Hematopoietic multipotent progenitor cell treated with erythropoietin and hydrocortisone succinate and interleukin-3 and kit ligand, for 6 days (in vitro differentiated cells): ENCODE measurements around the gene SMYD1.
A peak's percentile ranks its signal among the peaks of the same experiment; 100 is the strongest.

ENCODE experiments used
- DNase-seq: peaks from one replicate; pipeline ENCODE4 v3.0.0-alpha.2; 2015

The SMYD1 gene

DNA sequence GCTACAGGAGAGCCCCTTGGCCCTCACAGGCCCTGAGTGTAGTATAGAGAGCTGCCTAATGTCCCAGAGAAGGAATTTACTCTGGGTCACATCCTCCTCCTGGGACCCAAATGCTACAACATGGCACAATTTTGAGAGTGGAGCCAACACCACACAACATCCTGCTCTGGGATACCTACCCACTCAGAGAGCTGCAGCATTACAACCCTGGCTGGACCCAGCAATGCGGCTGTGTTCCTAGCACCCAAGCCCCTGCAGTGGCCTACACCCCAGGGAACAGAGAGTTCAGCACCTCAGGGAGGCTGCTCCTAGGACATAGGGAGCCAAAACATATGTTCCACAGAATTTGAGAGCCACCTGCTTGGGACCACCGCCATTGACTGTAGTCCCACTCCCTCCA lies 79.5 kb downstream of the SMYD1 start:
- no peak for DNase-seq

- DNase-seq = no peak
These were observed 81.4 kb downstream of the SMYD1 start for GRCh38 chr2:88148929-88149438.

DNA sequence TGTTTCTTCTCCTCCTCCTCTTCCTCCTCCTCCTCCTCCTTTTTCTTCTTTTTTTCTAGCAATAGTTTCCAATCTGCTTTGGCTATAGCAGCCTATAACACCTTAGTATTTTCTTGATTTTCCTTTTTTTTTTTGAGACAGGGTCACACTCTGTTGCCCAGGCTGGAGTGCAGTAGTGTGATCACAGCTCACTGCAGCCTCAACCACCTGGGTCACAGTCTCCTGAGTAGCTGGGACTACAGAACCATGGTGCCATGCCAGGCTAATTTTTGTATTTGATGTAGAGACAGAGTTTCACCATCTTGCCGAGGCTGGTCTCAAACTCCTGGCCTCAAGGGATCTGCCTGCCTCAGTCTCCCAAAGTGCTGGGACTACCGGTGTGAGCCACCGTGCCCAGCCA lies 91.9 kb downstream of the SMYD1 start:
- DNase-seq = no peak

DNA sequence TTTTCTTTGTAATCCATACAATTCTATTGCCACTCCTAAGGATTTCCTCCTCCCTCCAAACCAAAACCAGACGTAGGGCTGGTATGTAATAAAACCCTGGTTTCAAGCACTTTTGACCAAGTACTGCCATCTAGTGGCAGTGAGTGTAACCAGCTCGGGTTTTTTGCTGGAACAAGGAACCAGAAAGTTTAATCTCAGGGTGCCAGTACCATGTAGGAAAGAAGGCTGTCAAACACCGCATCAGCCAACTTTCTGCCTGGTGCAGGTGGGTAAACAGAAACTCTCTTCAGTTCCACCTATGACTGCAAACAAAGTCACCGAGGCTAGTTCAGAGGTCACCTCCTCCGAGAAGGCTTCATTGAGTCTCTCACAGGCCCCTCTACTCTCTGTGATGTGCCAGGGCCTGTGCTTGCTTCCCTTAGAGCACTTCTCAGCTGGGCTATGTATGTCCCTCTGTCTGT lies 92.4 kb downstream of the SMYD1 start:
- peak; percentile 87 for DNase-seq

DNA sequence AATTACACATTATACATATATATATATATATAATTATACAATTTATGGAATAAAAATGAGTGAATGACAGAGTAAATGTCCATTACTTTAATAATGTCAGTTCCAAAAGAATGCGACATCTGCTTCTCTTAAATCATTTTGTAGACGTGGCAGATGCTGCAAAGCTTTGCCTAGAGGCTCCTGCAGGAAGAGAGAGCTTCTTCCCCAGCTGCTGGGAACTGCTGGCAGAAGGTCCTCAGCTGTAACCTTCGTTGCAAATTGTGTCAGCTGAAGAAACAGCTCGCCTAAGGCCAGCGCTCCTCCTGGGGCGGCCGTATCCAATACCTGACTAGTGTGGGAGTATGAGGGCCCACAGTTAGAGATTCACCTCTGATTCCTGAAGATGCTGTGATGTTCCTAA lies 92.9 kb downstream of the SMYD1 start:
- no peak for DNase-seq

- DNase-seq = no peak
These were observed 94.0 kb downstream of the SMYD1 start for GRCh38 chr2:88161446-88162244.
